AML-193 (cell line): Measurements from ENCODE around the gene FRMD4A.
A peak's percentile ranks its signal among the peaks of the same experiment; 100 is the strongest.
"Not testable (repeated sequence)": the region's sequence is repeated elsewhere in the genome, so short reads cannot be mapped to it uniquely, and the experiment has no call there.

Experiments used
- DNase-seq, 2 experiments: peaks; one replicate each; lab custom pipeline; 2025; lab: John Stamatoyannopoulos, UW

The FRMD4A gene

GRCh38 chr10:14102056-14102455, 228.7 kb downstream of the FRMD4A start:
- no peak for DNase-seq

GRCh38 chr10:14099885-14100284, 230.8 kb downstream of the FRMD4A start:
- DNase-seq = no peak

GRCh38 chr10:14093730-14094484, 236.8 kb downstream of the FRMD4A start:
- DNase-seq = no peak

GRCh38 chr10:14092799-14093198, 237.9 kb downstream of the FRMD4A start:
- DNase-seq = no peak

GRCh38 chr10:14089556-14090292, 241.0 kb downstream of the FRMD4A start:
- DNase-seq = no peak

GRCh38 chr10:14087566-14087965, 243.2 kb downstream of the FRMD4A start:
- DNase-seq = no peak

- no peak for DNase-seq
These were observed 244.1 kb downstream of the FRMD4A start for GRCh38 chr10:14086596-14086995.

- no peak for DNase-seq
These were observed 245.8 kb downstream of the FRMD4A start for GRCh38 chr10:14084875-14085274.

- no peak for DNase-seq
These were observed 249.9 kb downstream of the FRMD4A start for GRCh38 chr10:14080795-14081194.

GRCh38 chr10:14077430-14077829, 253.3 kb downstream of the FRMD4A start:
- no peak for DNase-seq

- no peak for DNase-seq
These were observed 256.5 kb downstream of the FRMD4A start for GRCh38 chr10:14074062-14074884.

- DNase-seq = no peak
These were observed 258.2 kb downstream of the FRMD4A start for GRCh38 chr10:14072541-14072940.

GRCh38 chr10:14071956-14072355, 258.8 kb downstream of the FRMD4A start:
- DNase-seq = no peak

GRCh38 chr10:14068601-14069250, 262.0 kb downstream of the FRMD4A start:
- no peak for DNase-seq

- DNase-seq = not testable (repeated sequence)
These were observed 263.1 kb downstream of the FRMD4A start for GRCh38 chr10:14067638-14068037.

- no peak for DNase-seq
These were observed 264.6 kb downstream of the FRMD4A start for GRCh38 chr10:14066106-14066505.

- DNase-seq = no peak
These were observed 267.0 kb downstream of the FRMD4A start for GRCh38 chr10:14063531-14064285.

- DNase-seq = peak in 1 of 2 experiments; percentile 1
These were observed 268.0 kb downstream of the FRMD4A start for GRCh38 chr10:14062528-14063260.

- DNase-seq = no peak
These were observed 270.2 kb downstream of the FRMD4A start for GRCh38 chr10:14060320-14061070.
